Endothelial cell of umbilical vein (primary cell): ENCODE results near the gene BRPF1. TPM values are rescaled to one million over a fixed set of nuclear protein-coding genes. Genes with fewer than 3 reads are reported as not detected.

Experiments
- BruUV-seq: library from RNA; stranded (reverse); fragments of 400-500 nt; replicated peaks from 2 replicates; lab custom pipeline; 2021; lab: Mats Ljungman, UMichigan
- CTCF ChIA-PET: fragments of 300-600, 350-600 bp; sonication (Branson Sonifier 250); formaldehyde crosslinking; loops from one replicate; lab custom pipeline; 2021; ENCODE audit warnings: antibody characterized with exemption, inconsistent platforms; lab: Charles Lee
- POLR2A ChIA-PET: fragments of 300-600, 350-600 bp; sonication (Branson Sonifier 250); formaldehyde crosslinking; loops from one replicate; lab custom pipeline; 2021; ENCODE audit warnings: antibody characterized with exemption, inconsistent platforms; lab: Charles Lee
- DNase-seq: peaks from one replicate; pipeline ENCODE4 v3.0.0-alpha.2; 2011; ENCODE audit warnings: low read depth, low spot score
- FAIRE-seq: peaks from 2 replicates; lab custom pipeline; 2011; peaks lifted over from hg19 to GRCh38; lab: Jason Lieb, UNC
- H2AFZ ChIP-seq: 2 replicates; pipeline ENCODE4 v1.6.0; 2012; ENCODE audit warnings: low read depth, low read length, control low read depth, inconsistent platforms
- H3K27ac ChIP-seq: 2 replicates; pipeline ENCODE4 v1.5.1; 2011; ENCODE audit warnings: low read depth, mild to moderate bottlenecking, control low read depth, low read length, moderate library complexity; ENCODE audit not compliant: insufficient read depth
- H3K27me3 ChIP-seq, 2 experiments: 2 replicates each; pipeline versions ENCODE4 v1.6.0 to v1.6.1; 2011; ENCODE audit warnings: low read length in 2 of 2, mixed read lengths in 1 of 2; ENCODE audit not compliant: control insufficient read depth in 2 of 2, insufficient read depth in 2 of 2
- H3K36me3 ChIP-seq, 2 experiments: 2 replicates in 1 of 2; 3 replicates in 1 of 2; pipeline ENCODE4 v1.5.1; 2011; ENCODE audit warnings: low read length in 2 of 2, mild to moderate bottlenecking in 1 of 2, moderate library complexity in 1 of 2; ENCODE audit not compliant: control insufficient read depth in 2 of 2, insufficient read depth in 2 of 2; ENCODE audit errors: extremely low read depth in 1 of 2
- H3K4me1 ChIP-seq: 3 replicates; pipeline ENCODE4 v1.5.1; 2011; ENCODE audit warnings: mild to moderate bottlenecking, low read length; ENCODE audit not compliant: control insufficient read depth, insufficient read depth; ENCODE audit errors: extremely low read depth
- H3K4me2 ChIP-seq: 2 replicates; pipeline ENCODE4 v1.6.1; 2011; ENCODE audit warnings: low read length, control low read depth, mixed read lengths; ENCODE audit not compliant: insufficient read depth
- H3K4me3 ChIP-seq, 3 experiments: fragments of 200-600 bp in 1 of 3; sonication (generic), shearing (Covaris generic) in 1 of 3; replicated peaks in 1 of 3; 2 replicates each; pipeline ENCODE4 v1.5.1; 2011 to 2016; ENCODE audit warnings: control low read depth in 3 of 3, low read length in 3 of 3, mild to moderate bottlenecking in 2 of 3, inconsistent platforms in 1 of 3, low read depth in 1 of 3, moderate library complexity in 1 of 3; ENCODE audit not compliant: insufficient read depth in 1 of 3
- H3K79me2 ChIP-seq: 2 replicates; pipeline ENCODE4 v1.6.0; 2012; ENCODE audit warnings: low read length, inconsistent platforms; ENCODE audit not compliant: control insufficient read depth, insufficient read depth
- H3K9ac ChIP-seq: replicated peaks from 2 replicates; pipeline ENCODE3; 2011; ENCODE audit warnings: low read length, control low read depth; ENCODE audit not compliant: insufficient read depth; ENCODE audit errors: extremely low read depth
- H3K9me1 ChIP-seq: replicated peaks from 3 replicates; pipeline ENCODE4 v1.6.0; 2011; ENCODE audit warnings: mild to moderate bottlenecking, low read length; ENCODE audit not compliant: control insufficient read depth, insufficient read depth; ENCODE audit errors: extremely low read depth
- H3K9me3 ChIP-seq: replicated peaks from 2 replicates; pipeline ENCODE4 v1.5.1; 2012; ENCODE audit warnings: low read length, inconsistent platforms; ENCODE audit not compliant: control insufficient read depth, insufficient read depth
- H4K20me1 ChIP-seq: replicated peaks from 2 replicates; pipeline ENCODE3; 2011; ENCODE audit warnings: mild to moderate bottlenecking, low read length; ENCODE audit not compliant: control insufficient read depth, insufficient read depth; ENCODE audit errors: extremely low read depth
- CTCF ChIP-seq, 2 donors: IDR thresholded peaks; 1 replicate in 1 of 2; 2 replicates in 1 of 2; pipeline ENCODE4 v1.5.1; 2011; ENCODE audit warnings: low read length in 2 of 2, mild to moderate bottlenecking in 2 of 2, moderate library complexity in 2 of 2, control low read depth in 1 of 2, inconsistent platforms in 1 of 2, low read depth in 1 of 2; ENCODE audit not compliant: insufficient read depth in 1 of 2; ENCODE audit errors: extremely low read depth in 1 of 2
- EZH2 ChIP-seq: IDR thresholded peaks from 2 replicates; pipeline ENCODE4 v1.6.1; 2012; ENCODE audit warnings: borderline replicate concordance, low read depth, mild to moderate bottlenecking, moderate library complexity, low read length, inconsistent platforms; ENCODE audit not compliant: severe bottlenecking
- FOS ChIP-seq: IDR thresholded peaks from 2 replicates; pipeline ENCODE4 v1.6.1; 2011; ENCODE audit warnings: mild to moderate bottlenecking, low read length, moderate library complexity, borderline replicate concordance; ENCODE audit not compliant: insufficient read depth
- GATA2 ChIP-seq: IDR thresholded peaks from 2 replicates; pipeline ENCODE4 v1.7.0; 2011; ENCODE audit warnings: low read depth, mild to moderate bottlenecking, moderate library complexity, mixed read lengths, low read length; ENCODE audit not compliant: insufficient read length, insufficient read depth
- JUN ChIP-seq: IDR thresholded peaks from 2 replicates; pipeline ENCODE4 v1.6.1; 2011; ENCODE audit warnings: borderline replicate concordance, low read depth; ENCODE audit not compliant: insufficient read length, insufficient read depth
- MAX ChIP-seq: IDR thresholded peaks from 2 replicates; pipeline ENCODE4 v1.6.1; 2011; ENCODE audit not compliant: insufficient read depth, insufficient read length
- MYC ChIP-seq: IDR thresholded peaks from one replicate; pipeline ENCODE4 v1.6.1; 2011; ENCODE audit warnings: mild to moderate bottlenecking, low read depth, low read length
- POLR2A ChIP-seq: IDR thresholded peaks from 2 replicates; pipeline ENCODE4 v1.6.1; 2012; ENCODE audit warnings: low read depth, mild to moderate bottlenecking, control low read depth, low read length
- POLR2AphosphoS5 ChIP-seq: IDR thresholded peaks from 2 replicates; pipeline ENCODE4 v1.6.1; 2012; ENCODE audit warnings: low read depth, mild to moderate bottlenecking, control low read depth, low read length, moderate library complexity; ENCODE audit not compliant: insufficient read depth
- dilution Hi-C: fragments of 300-500 bp; cut with MboI; formaldehyde crosslinking; loops from one replicate; pipeline ENCODE4 v1.15.0; 2019; ENCODE audit warnings: low sequenced_read_pairs; ENCODE audit not compliant: extremely low pct_ligation_motif_present
- intact Hi-C: fragments of 100-400 bp; cut with micrococcal nuclease; formaldehyde crosslinking; loops from one replicate; pipeline ENCODE4 v1.10.0; 2022
- polyA plus RNA-seq, 4 experiments: library from polyadenylated mRNA; depleted of rRNA in 3 of 4; stranded (reverse) in 3 of 4; unstranded in 1 of 4; fragments of >200 nt; gene quantifications; 2 replicates each; pipeline versions ENCODE4 v1.2.1 to v1.2.3, GENCODE V29; 2011 to 2012; ENCODE audit warnings: missing spikeins in 1 of 4
- total RNA-seq: library from RNA; stranded (reverse); gene quantifications from 2 replicates; pipeline ENCODE4 v1.2.3, GENCODE V29; 2021

The BRPF1 gene
- total and polyA plus RNA-seq, 2 donors (not counting 3 experiments of a cell fraction or from before 2014, with no cell fraction given): 12.5 to 26.2 TPM

- Histone ChIP-seq H3K9me1 (no peaks in the 10 kb centered on the region), H3K4me3 (no peak overlapping the region), H3K4me1 (peaks cover 4% of the 10 kb centered on the region), H3K79me2 (no peaks in the 10 kb centered on the region), H3K9ac (no peak overlapping the region), H2AFZ (no peak overlapping the region), H3K27ac (no peak overlapping the region), H4K20me1 (no peaks in the 10 kb centered on the region), H3K4me2 (no peak overlapping the region), H3K36me3 (peaks cover 0 to 12% of the 10 kb centered on the region in 2 experiments), H3K9me3 (no peaks in the 10 kb centered on the region), H3K27me3 (no peaks in the 10 kb centered on the region)
- TF ChIP-seq FOS (no peak), MYC (no peak), JUN (no peak), POLR2AphosphoS5 (no peak), MAX (no peak), GATA2 (no peak), POLR2A (no peak), CTCF (IDR thresholded peaks at IDR 0.05; ENCODE audit: extremely low read depth in 1 of 2, insufficient read depth in 1 of 2, low read depth in 1 of 2, low read length in 2 of 2) (no peak), EZH2 (no peak)
- intact Hi-C loops: no loop called here
- no TSS peak for BruUV-seq
- no peak for DNase-seq
- POLR2A ChIA-PET: interaction anchor here (0.7 kb wide), 1 partner anchor 73 kb away, joined by 3 read pairs; no protein-coding TSS in a partner anchor
- dilution Hi-C loops: no loop called here
- CTCF ChIA-PET: no interaction called here
- no peak for FAIRE-seq
Measured at GRCh38 chr3:9762871-9763270, 31.3 kb downstream of the BRPF1 start.
